Fibroblast of lung (primary cell): ENCODE results near the gene TIMM22.

Experiments
- CTCF ChIP-seq, 2 donors: IDR thresholded peaks in 1 of 2; conservative IDR thresholded peaks in 1 of 2; 1 replicate in 1 of 2; 2 replicates in 1 of 2; pipeline ENCODE4 v1.5.1; 2011 to 2012; ENCODE audit warnings: low read length in 2 of 2, control low read depth in 1 of 2, inconsistent platforms in 1 of 2, low read depth in 1 of 2, mild to moderate bottlenecking in 1 of 2
- EZH2 ChIP-seq: IDR thresholded peaks from 2 replicates; pipeline ENCODE4 v1.5.1; 2012; ENCODE audit warnings: low read length, control low read depth, mild to moderate bottlenecking; ENCODE audit errors: missing control alignments

GRCh38 chr17:978103-979093, 18.5 kb upstream of the TIMM22 start:
- TF ChIP-seq EZH2 (no peak), CTCF (conservative IDR thresholded peaks at IDR 0.05 in 1 of 2, IDR thresholded peaks at IDR 0.05 in 1 of 2; ENCODE audit: low read depth in 1 of 2, low read length in 2 of 2) (no peak)
